ENCODE measurements around the gene RBM20.

DNA sequence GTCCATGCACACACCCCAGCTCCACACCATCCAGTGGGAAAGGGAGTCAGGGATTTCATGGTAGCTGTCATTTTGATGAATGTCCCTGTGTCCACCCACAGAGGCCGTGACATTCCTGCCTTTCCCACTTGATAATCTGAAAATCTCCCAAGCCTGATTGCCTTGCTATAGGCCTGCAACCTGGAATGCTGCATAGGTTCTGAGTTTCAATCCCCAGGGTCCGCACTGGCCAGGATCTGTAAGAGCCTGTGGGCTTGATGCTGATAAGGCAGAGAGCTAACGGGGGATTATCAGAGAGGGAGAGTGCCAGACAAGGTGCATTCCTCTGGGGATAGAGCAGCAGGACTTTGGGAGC lies 57.5 kb downstream of the RBM20 start:
- TF ChIP-seq CTCF (IDR thresholded peaks at IDR 0.05; ENCODE audit: low read length) (no peak), EZH2phosphoT487 (IDR thresholded peaks at IDR 0.05; ENCODE audit: low read length) (no peak)

Data from MM.1S (cell line).